ENCODE results near the gene RAB13. TPM values are rescaled to one million over a fixed set of nuclear protein-coding genes. Genes with fewer than 3 reads are reported as not detected.

The RAB13 gene
- total RNA-seq, 2 experiments from 2014 or later: 0.28 to 0.30 TPM

DNA sequence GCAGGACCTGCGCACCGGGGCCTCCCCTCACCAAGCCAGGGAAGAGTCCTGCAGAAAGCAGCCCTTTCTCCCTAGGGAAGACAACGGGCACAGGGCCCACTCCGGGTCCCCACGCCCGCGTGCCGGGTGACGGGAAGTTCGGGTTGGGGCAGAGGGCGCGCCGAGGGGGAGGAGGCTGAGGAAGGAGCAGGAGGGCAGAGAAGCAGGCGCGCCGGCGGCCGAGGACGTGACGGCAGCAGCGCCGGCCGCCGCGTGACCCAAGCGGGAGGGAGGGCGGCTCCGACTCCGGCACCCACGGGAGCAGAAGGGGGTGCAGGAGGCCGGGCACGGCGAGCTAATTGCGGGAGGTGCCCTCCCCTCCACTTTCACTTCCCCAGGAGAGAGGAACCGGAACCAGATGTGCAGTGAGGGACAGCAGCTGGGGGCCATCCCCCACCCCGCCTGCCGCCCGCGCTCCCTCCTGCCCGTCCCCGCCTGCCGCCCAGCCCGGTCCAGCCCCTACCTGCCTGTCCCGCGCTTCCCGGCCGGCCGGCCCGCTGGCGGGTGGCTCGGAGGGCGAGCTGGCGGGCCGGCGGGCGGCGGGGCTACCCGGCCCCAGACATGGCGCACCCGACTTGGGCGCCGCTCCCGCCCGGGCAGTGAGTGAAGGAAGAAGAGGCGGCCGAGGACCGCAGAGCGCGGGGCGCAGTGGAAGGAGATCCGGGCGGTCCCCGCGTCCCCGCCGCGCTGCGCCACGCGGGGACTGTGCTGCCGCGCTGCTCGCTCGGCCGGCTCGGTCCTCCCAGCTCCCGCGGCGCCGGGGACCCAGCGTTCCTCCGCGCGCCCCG is 40.1 kb downstream of the RAB13 start:
- Mint-ChIP-seq H3K36me3 (ENCODE audit: low read depth) (peaks cover 80% of the 10 kb centered on the region), H3K4me1 (ENCODE audit: low read depth) (peaks cover 38% of the 10 kb centered on the region), H3K4me3 (peak overlapping the region; percentile 89), H3K27me3 (no peaks in the 10 kb centered on the region), H3K9me3 (no peaks in the 10 kb centered on the region), H3K27ac (peak overlapping the region; percentile 86)
- DNase-seq (peak; percentile 36 to 91 (median 66)), ATAC-seq (ENCODE audit: poor library complexity) (peak; percentile 37)
- no peaks in the 10 kb centered on the region for H3K9me3 ChIP-seq (ENCODE audit: control insufficient read depth in 1 of 2, insufficient read depth in 1 of 2, low read length in 2 of 2)
- no peaks in the 10 kb centered on the region for H3K27me3 ChIP-seq (ENCODE audit: control insufficient read depth in 1 of 2, insufficient read depth in 2 of 2, low read length in 2 of 2)
- POLR2A ChIA-PET: interaction anchor here (0.5 to 5.0 kb wide), 21 partner anchors 8 to 381 kb away, joined by 3 to 143 read pairs (median 7); partner anchors contain the start of genes CHTOP, CREB3L4, CRTC2 and GATAD2B
- H3K4me3 ChIP-seq (ENCODE audit: low read length): peak overlapping the region; percentile 84
- CTCF ChIA-PET: interaction anchor here (0.7 to 3.5 kb wide), 23 partner anchors 9 to 149 kb away, joined by 3 to 31 read pairs (median 5); partner anchors contain the start of genes CREB3L4, CRTC2, GATAD2B and JTB
- H3K27ac ChIP-seq (ENCODE audit: low read depth in 1 of 2, low read length in 2 of 2): peak overlapping the region; percentile 92 to 94
- TF ChIP-seq CTCF (IDR thresholded peaks at IDR 0.05): no peak
- peaks cover 67% of the 10 kb centered on the region for H3K36me3 ChIP-seq (ENCODE audit: insufficient read depth, low read length)
- peaks cover 57% of the 10 kb centered on the region for H3K4me1 ChIP-seq (ENCODE audit: insufficient read depth, low read length)
- intact Hi-C loops (cut with DNase I, micrococcal nuclease): loop anchor here (1.0 to 2.0 kb wide), 5 partner anchors 12 to 149 kb away; partner anchors contain the start of genes CRTC2 (in 2 of the 2) and RPS27 (in 1 of the 2)

DNA sequence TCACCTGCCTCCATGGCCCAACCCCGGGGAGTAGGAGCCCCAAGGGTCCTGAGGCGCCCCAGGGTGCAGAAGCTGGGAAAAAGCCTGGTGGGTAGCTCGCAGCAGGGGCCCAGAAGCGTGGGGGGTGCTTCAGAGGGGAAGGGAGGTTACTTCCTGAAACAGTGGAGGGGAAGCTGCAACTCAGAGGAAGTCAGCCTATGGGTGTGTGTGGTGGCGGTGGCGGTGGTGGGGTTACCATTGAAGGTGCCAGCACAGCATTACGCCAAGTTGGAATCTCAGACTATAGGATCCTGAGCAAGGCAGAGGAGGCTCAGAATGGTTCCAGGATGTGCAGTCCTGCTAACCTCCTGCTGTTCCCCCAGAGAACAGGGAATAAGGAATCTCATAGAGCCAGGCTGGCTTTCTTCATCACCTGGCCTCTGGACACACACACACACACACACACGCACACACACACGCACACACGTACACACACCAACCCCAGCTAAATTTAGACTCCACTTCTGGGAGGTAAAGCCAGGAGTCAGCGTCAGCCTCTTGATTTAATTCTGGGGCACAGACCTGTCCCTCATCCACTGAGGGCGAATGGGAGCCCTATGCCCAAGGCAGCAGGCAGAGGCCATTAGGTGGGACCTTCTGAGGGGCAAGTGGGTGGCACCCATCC is 40.9 kb downstream of the RAB13 start:
- no peak for TF ChIP-seq CTCF (IDR thresholded peaks at IDR 0.05)

GRCh38 chr1:153944827-153945117 is 41.4 kb downstream of the RAB13 start:
- Mint-ChIP-seq H3K4me3 (peak overlapping the region; percentile 89), H3K27me3 (no peaks in the 10 kb centered on the region), H3K27ac (peak overlapping the region; percentile 86), H3K4me1 (ENCODE audit: low read depth) (peaks cover 41% of the 10 kb centered on the region), H3K36me3 (ENCODE audit: low read depth) (peaks cover 80% of the 10 kb centered on the region), H3K9me3 (no peaks in the 10 kb centered on the region)
- CTCF ChIA-PET: interaction anchor here (0.9 to 3.5 kb wide), 8 partner anchors 13 to 147 kb away, joined by 3 to 31 read pairs (median 8); partner anchors contain the start of genes CREB3L4, CRTC2, GATAD2B and RAB13
- TF ChIP-seq CTCF (IDR thresholded peaks at IDR 0.05): no peak
- Histone ChIP-seq H3K36me3 (ENCODE audit: insufficient read depth, low read length) (peaks cover 67% of the 10 kb centered on the region), H3K27ac (ENCODE audit: low read depth in 1 of 2, low read length in 2 of 2) (peak overlapping the region; percentile 92 to 94), H3K4me3 (ENCODE audit: low read length) (peak overlapping the region; percentile 84), H3K4me1 (ENCODE audit: insufficient read depth, low read length) (peaks cover 57% of the 10 kb centered on the region), H3K9me3 (ENCODE audit: control insufficient read depth in 1 of 2, insufficient read depth in 1 of 2, low read length in 2 of 2) (no peaks in the 10 kb centered on the region), H3K27me3 (ENCODE audit: control insufficient read depth in 1 of 2, insufficient read depth in 2 of 2, low read length in 2 of 2) (no peaks in the 10 kb centered on the region)
- intact Hi-C loops (cut with DNase I, micrococcal nuclease): loop anchor here (1.0 to 2.0 kb wide), 5 partner anchors 14 to 147 kb away; partner anchors contain the start of genes CRTC2 (in 1 of the 2) and RPS27 (in 1 of the 2)
- POLR2A ChIA-PET: interaction anchor here (0.9 to 5.0 kb wide), 16 partner anchors 11 to 276 kb away, joined by 3 to 143 read pairs (median 12); partner anchors contain the start of genes CREB3L4, CRTC2, GATAD2B and INTS3
- ATAC-seq (ENCODE audit: poor library complexity): no peak
- DNase-seq: no peak

More for the DNA sequence above, 40.9 kb downstream of the RAB13 start:
- POLR2A ChIA-PET: interaction anchor here (0.9 to 5.0 kb wide), 20 partner anchors 8 to 381 kb away, joined by 3 to 143 read pairs (median 6); partner anchors contain the start of genes CHTOP, CREB3L4, CRTC2 and GATAD2B
- Mint-ChIP-seq H3K4me1 (ENCODE audit: low read depth) (peaks cover 36% of the 10 kb centered on the region), H3K27ac (peak overlapping the region; percentile 86), H3K36me3 (ENCODE audit: low read depth) (peaks cover 79% of the 10 kb centered on the region), H3K9me3 (no peaks in the 10 kb centered on the region), H3K27me3 (no peaks in the 10 kb centered on the region), H3K4me3 (peak overlapping the region; percentile 89)
- Histone ChIP-seq H3K9me3 (ENCODE audit: control insufficient read depth in 1 of 2, insufficient read depth in 1 of 2, low read length in 2 of 2) (no peaks in the 10 kb centered on the region), H3K4me1 (ENCODE audit: insufficient read depth, low read length) (peaks cover 57% of the 10 kb centered on the region), H3K4me3 (ENCODE audit: low read length) (peak overlapping the region; percentile 84), H3K27ac (ENCODE audit: low read depth in 1 of 2, low read length in 2 of 2) (peak overlapping the region; percentile 92 to 94), H3K27me3 (ENCODE audit: control insufficient read depth in 1 of 2, insufficient read depth in 2 of 2, low read length in 2 of 2) (no peaks in the 10 kb centered on the region), H3K36me3 (ENCODE audit: insufficient read depth, low read length) (peaks cover 67% of the 10 kb centered on the region)
- intact Hi-C loops (cut with DNase I, micrococcal nuclease): loop anchor here (1.0 to 2.0 kb wide), 5 partner anchors 13 to 148 kb away; partner anchors contain the start of genes CRTC2 (in 1 of the 2) and RPS27 (in 1 of the 2)
- CTCF ChIA-PET: interaction anchor here (0.9 to 3.5 kb wide), 9 partner anchors 13 to 148 kb away, joined by 3 to 31 read pairs (median 7); partner anchors contain the start of genes CREB3L4, CRTC2, GATAD2B and RAB13
- DNase-seq (peak; percentile 65 to 93 (median 77)), ATAC-seq (ENCODE audit: poor library complexity) (peak; percentile 82)

All from CD4-positive, alpha-beta T cell (primary cell).